Measurements from ENCODE around the gene ATP2B3.

The ATP2B3 gene

DNA sequence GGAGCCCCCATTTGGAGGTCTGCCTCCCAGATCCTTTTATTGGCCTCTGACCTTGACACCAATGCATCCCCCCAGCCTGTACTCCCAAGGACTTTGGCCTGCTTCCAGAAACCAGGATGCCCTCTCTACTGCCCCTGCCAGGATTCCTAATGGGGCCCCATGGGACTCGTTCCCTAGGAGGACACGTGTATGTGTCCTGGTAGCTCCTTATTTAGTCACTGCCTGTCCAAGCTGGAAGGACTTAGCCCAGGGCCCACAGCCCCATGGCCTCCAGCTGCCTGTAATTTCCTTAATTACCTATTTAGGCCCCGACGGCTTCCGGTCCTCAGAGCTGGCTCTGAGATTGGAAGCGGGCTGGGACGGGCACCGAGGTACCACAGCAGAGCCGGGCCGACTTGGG, 9.4 kb downstream of the ATP2B3 start:
- DNase-seq = no peak
- Histone ChIP-seq H3K27me3 (replicated peaks in 2 of 5; ENCODE audit: control insufficient read depth in 4 of 5, insufficient read depth in 5 of 5, low read length in 4 of 5) (peaks cover 0 to 70% (median 0%) of the 10 kb centered on the region in 5 experiments), H3K9me3 (ENCODE audit: control extremely low read depth in 1 of 5, control insufficient read depth in 4 of 5, insufficient read depth in 2 of 5, low read depth in 1 of 5, low read length in 4 of 5) (no peaks in the 10 kb centered on the region), H3K4me3 (ENCODE audit: control insufficient read depth in 1 of 7, extremely low read depth in 1 of 7, insufficient read depth in 4 of 7, low read depth in 2 of 7, low read length in 6 of 7) (no peak overlapping the region), H3K36me3 (ENCODE audit: control insufficient read depth in 4 of 4, insufficient read depth in 4 of 4, low read length in 3 of 4) (no peaks in the 10 kb centered on the region), H3K27ac (ENCODE audit: insufficient read depth in 1 of 2, low read depth in 1 of 2, low read length in 2 of 2, poor library complexity in 1 of 2, severe bottlenecking in 2 of 2) (no peak overlapping the region), H3K4me1 (ENCODE audit: control extremely low read depth in 1 of 4, control insufficient read depth in 4 of 4, insufficient read depth in 4 of 4, low read length in 3 of 4) (no peaks in the 10 kb centered on the region)
- CTCF ChIA-PET = interaction anchor here (1.4 to 2.4 kb wide), 3 partner anchors 13 to 142 kb away, joined by 4 to 5 read pairs (median 5); no protein-coding TSS in a partner anchor
- WGBS (ENCODE audit: insufficient coverage) = 81% methylated on average over 8 of the region's 10 CpGs
- POLR2A ChIA-PET = no interaction called here

DNA sequence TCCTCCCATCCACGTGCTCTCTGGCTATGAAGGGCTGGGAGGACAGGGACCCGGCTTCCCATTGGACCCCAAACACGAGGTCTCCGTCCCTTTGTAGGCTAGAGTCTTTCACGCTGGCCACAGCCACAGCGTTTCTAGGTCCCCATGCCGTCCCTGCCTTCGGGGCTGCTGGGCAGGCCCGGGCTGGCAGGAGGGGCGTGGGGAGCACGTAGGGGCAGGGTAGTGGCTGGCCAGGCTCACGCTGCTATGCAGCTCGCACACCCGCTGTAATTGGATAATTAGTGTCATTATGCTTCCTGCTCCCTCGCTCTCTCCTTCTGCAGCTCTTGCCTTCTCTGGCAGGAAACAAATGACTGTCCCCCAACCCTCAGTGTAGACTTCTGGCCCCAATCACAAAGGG, 9.8 kb downstream of the ATP2B3 start:
- Histone ChIP-seq H3K36me3 (ENCODE audit: control insufficient read depth in 4 of 4, insufficient read depth in 4 of 4, low read length in 3 of 4) (no peaks in the 10 kb centered on the region), H3K4me3 (ENCODE audit: control insufficient read depth in 1 of 7, extremely low read depth in 1 of 7, insufficient read depth in 4 of 7, low read depth in 2 of 7, low read length in 6 of 7) (no peak overlapping the region), H3K27me3 (replicated peaks in 2 of 5; ENCODE audit: control insufficient read depth in 4 of 5, insufficient read depth in 5 of 5, low read length in 4 of 5) (peaks cover 0 to 67% (median 0%) of the 10 kb centered on the region in 5 experiments), H3K9me3 (ENCODE audit: control extremely low read depth in 1 of 5, control insufficient read depth in 4 of 5, insufficient read depth in 2 of 5, low read depth in 1 of 5, low read length in 4 of 5) (no peaks in the 10 kb centered on the region), H3K4me1 (ENCODE audit: control extremely low read depth in 1 of 4, control insufficient read depth in 4 of 4, insufficient read depth in 4 of 4, low read length in 3 of 4) (no peaks in the 10 kb centered on the region), H3K27ac (ENCODE audit: insufficient read depth in 1 of 2, low read depth in 1 of 2, low read length in 2 of 2, poor library complexity in 1 of 2, severe bottlenecking in 2 of 2) (no peak overlapping the region)
- CTCF ChIA-PET = interaction anchor here (0.7 to 2.4 kb wide), 3 partner anchors 18 to 142 kb away, joined by 3 to 5 read pairs (median 5); no protein-coding TSS in a partner anchor
- DNase-seq = no peak
- WGBS (ENCODE audit: insufficient coverage) = 80% methylated on average over 15 of the region's 15 CpGs
- POLR2A ChIA-PET = no interaction called here

DNA sequence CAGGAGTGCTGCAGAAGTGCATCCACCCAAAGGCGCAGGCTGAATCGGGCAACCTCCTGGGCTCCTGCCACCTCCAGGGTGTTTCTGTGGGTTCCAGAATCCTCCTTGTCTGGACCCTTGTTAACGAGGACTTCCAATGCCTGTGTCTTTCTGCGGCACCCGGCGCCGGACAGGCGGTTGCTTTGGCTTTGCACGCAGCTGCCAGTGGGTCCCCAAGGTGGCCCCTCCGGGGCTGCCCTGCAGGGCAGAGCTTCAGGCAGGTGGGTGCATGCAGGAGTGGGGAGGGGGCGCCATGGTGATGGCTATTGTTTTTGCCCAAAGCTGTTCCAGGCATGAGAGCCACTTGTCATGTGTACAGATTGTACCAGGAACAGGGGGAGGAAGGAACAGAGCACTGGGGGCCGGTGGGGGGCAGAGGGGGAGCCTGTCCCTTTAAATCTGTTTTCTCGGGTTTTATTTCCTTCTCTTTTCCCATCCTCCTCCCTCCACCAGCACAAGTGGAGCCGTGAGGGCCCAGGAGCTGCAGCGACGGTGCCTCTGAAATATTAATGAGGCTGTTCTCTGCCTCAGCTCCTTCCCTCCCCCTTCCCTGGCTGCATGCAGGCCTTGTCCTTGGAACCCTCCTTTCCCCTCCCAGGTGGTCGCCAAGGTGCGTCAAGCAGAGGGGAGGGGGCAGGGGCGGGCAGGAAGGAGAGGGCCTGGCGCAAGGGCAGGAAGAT, 13.1 kb downstream of the ATP2B3 start:
- ChIA-PET POLR2A (no interaction called here), CTCF (interaction anchor here (0.7 kb wide), 1 partner anchor 109 kb away, joined by 3 read pairs; no protein-coding TSS in a partner anchor)
- no peak for DNase-seq
- Histone ChIP-seq H3K4me3 (ENCODE audit: control insufficient read depth in 1 of 7, extremely low read depth in 1 of 7, insufficient read depth in 4 of 7, low read depth in 2 of 7, low read length in 6 of 7) (no peak overlapping the region), H3K9me3 (ENCODE audit: control extremely low read depth in 1 of 5, control insufficient read depth in 4 of 5, insufficient read depth in 2 of 5, low read depth in 1 of 5, low read length in 4 of 5) (no peaks in the 10 kb centered on the region), H3K27ac (ENCODE audit: insufficient read depth in 1 of 2, low read depth in 1 of 2, low read length in 2 of 2, poor library complexity in 1 of 2, severe bottlenecking in 2 of 2) (no peak overlapping the region), H3K36me3 (ENCODE audit: control insufficient read depth in 4 of 4, insufficient read depth in 4 of 4, low read length in 3 of 4) (no peaks in the 10 kb centered on the region), H3K27me3 (replicated peaks in 2 of 5; ENCODE audit: control insufficient read depth in 4 of 5, insufficient read depth in 5 of 5, low read length in 4 of 5) (peaks cover 0 to 56% (median 0%) of the 10 kb centered on the region in 5 experiments), H3K4me1 (ENCODE audit: control extremely low read depth in 1 of 4, control insufficient read depth in 4 of 4, insufficient read depth in 4 of 4, low read length in 3 of 4) (no peaks in the 10 kb centered on the region)
- WGBS (ENCODE audit: insufficient coverage) = 89% methylated on average over 10 of the region's 20 CpGs

DNA sequence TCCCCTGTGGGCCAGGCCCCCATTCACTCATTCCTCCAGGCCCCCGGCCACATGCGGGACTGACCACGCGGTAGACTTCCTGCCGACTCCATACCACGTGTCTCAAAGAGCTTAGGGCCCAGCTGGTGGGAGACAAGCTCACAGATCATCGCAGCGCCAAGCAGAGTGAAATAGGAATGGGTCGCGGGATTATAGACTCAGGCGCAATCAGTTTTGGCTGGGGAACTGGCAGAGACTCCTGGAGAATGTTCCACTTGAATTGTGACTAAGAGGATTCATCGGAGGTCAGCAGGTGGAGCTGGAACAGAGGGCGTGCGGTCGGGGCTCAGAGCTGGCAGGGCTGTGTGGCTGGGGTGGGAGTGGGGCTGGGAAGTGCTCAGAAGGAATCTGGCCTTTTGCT, 15.6 kb downstream of the ATP2B3 start:
- CTCF ChIA-PET = no interaction called here
- Histone ChIP-seq H3K27ac (ENCODE audit: insufficient read depth in 1 of 2, low read depth in 1 of 2, low read length in 2 of 2, poor library complexity in 1 of 2, severe bottlenecking in 2 of 2) (no peak overlapping the region), H3K27me3 (replicated peaks in 2 of 5; ENCODE audit: control insufficient read depth in 4 of 5, insufficient read depth in 5 of 5, low read length in 4 of 5) (peaks cover 0 to 39% (median 0%) of the 10 kb centered on the region in 5 experiments), H3K36me3 (ENCODE audit: control insufficient read depth in 4 of 4, insufficient read depth in 4 of 4, low read length in 3 of 4) (no peaks in the 10 kb centered on the region), H3K9me3 (ENCODE audit: control extremely low read depth in 1 of 5, control insufficient read depth in 4 of 5, insufficient read depth in 2 of 5, low read depth in 1 of 5, low read length in 4 of 5) (no peaks in the 10 kb centered on the region), H3K4me3 (ENCODE audit: control insufficient read depth in 1 of 7, extremely low read depth in 1 of 7, insufficient read depth in 4 of 7, low read depth in 2 of 7, low read length in 6 of 7) (no peak overlapping the region), H3K4me1 (ENCODE audit: control extremely low read depth in 1 of 4, control insufficient read depth in 4 of 4, insufficient read depth in 4 of 4, low read length in 3 of 4) (no peaks in the 10 kb centered on the region)
- WGBS (ENCODE audit: insufficient coverage) = 87% methylated on average over 14 of the region's 15 CpGs
- POLR2A ChIA-PET = interaction anchor here (0.5 kb wide), 1 partner anchor 53 kb away, joined by 4 read pairs; no protein-coding TSS in a partner anchor
- no peak for DNase-seq

DNA sequence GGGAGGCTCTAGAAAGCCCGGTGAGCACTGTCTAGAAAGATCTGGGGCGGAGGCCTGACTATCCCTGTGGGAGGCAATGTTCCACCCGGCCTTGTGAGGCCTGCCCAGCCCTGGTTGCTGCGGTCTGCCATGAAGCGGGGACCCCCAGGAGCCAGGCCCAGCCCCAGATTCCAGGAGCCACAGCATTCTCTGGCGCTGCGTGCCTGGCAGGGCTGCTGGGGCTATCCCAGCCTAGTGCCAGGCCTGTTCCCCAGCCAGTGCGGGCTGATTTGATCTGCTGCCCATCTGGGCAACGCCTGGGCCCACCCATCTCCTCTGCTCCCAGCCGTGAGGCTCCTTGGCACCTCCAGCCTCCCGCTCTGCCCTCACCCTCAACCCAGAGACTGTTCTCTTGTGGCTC, 19.6 kb downstream of the ATP2B3 start:
- H3K9me3 ChIP-seq (ENCODE audit: control extremely low read depth in 1 of 5, control insufficient read depth in 4 of 5, insufficient read depth in 2 of 5, low read depth in 1 of 5, low read length in 4 of 5) = no peaks in the 10 kb centered on the region
- WGBS (ENCODE audit: insufficient coverage) = 89% methylated on average over 10 of the region's 11 CpGs
- no peak for DNase-seq
- ChIA-PET CTCF (interaction anchor here (1.1 to 5.7 kb wide), 3 partner anchors 8 to 130 kb away, joined by 3 to 59 read pairs (median 28); no protein-coding TSS in a partner anchor), POLR2A (no interaction called here)
- no peaks in the 10 kb centered on the region for H3K4me1 ChIP-seq (ENCODE audit: control extremely low read depth in 1 of 4, control insufficient read depth in 4 of 4, insufficient read depth in 4 of 4, low read length in 3 of 4)
- no peaks in the 10 kb centered on the region for H3K36me3 ChIP-seq (ENCODE audit: control insufficient read depth in 4 of 4, insufficient read depth in 4 of 4, low read length in 3 of 4)
- H3K27me3 ChIP-seq (replicated peaks in 2 of 5; ENCODE audit: control insufficient read depth in 4 of 5, insufficient read depth in 5 of 5, low read length in 4 of 5) = peaks cover 0 to 42% (median 0%) of the 10 kb centered on the region in 5 experiments
- H3K27ac ChIP-seq (ENCODE audit: insufficient read depth in 1 of 2, low read depth in 1 of 2, low read length in 2 of 2, poor library complexity in 1 of 2, severe bottlenecking in 2 of 2) = no peak overlapping the region
- H3K4me3 ChIP-seq (ENCODE audit: control insufficient read depth in 1 of 7, extremely low read depth in 1 of 7, insufficient read depth in 4 of 7, low read depth in 2 of 7, low read length in 6 of 7) = no peak overlapping the region

DNA sequence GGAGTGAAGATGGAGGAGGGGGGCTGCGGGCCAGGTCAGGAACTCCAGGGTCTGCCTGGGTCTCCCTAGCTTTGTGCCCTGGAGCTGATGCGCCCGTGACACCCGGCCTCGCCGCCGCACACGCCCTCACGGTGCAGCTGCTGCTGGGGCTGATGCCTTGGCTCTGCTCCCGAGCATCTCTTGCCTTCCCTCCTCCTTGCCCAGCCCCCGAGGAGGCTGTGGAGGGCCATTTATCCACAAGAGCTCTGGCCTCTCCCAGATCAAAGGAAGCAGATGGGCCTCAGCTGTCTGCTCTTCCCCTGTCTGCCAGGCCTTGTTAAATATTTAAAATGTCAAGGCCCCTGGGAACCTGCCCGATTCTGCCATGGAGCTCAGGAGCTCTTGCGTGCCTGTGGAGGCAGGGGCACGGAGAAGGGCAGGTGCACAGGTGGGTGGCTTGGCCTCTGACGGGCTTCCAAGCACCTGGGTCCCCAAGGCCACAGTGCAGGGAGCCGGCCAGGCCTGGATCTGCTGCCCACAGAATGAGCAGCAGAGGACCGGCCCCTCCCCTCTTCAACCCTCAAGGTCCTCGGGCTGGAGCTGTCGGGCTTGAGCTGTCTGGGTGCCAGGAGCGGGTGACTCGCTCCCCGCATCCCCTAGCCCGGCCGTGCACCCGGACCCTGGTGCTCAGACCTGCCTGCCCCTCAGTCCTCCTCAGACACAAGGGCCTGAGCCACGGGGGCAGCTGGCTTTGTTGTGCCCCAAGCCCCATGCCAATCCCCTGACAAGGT, 20.3 kb downstream of the ATP2B3 start:
- H3K27ac ChIP-seq (ENCODE audit: insufficient read depth in 1 of 2, low read depth in 1 of 2, low read length in 2 of 2, poor library complexity in 1 of 2, severe bottlenecking in 2 of 2) = no peak overlapping the region
- H3K9me3 ChIP-seq (ENCODE audit: control extremely low read depth in 1 of 5, control insufficient read depth in 4 of 5, insufficient read depth in 2 of 5, low read depth in 1 of 5, low read length in 4 of 5) = no peaks in the 10 kb centered on the region
- DNase-seq = no peak
- H3K36me3 ChIP-seq (ENCODE audit: control insufficient read depth in 4 of 4, insufficient read depth in 4 of 4, low read length in 3 of 4) = no peaks in the 10 kb centered on the region
- H3K4me3 ChIP-seq (ENCODE audit: control insufficient read depth in 1 of 7, extremely low read depth in 1 of 7, insufficient read depth in 4 of 7, low read depth in 2 of 7, low read length in 6 of 7) = no peak overlapping the region
- H3K4me1 ChIP-seq (ENCODE audit: control extremely low read depth in 1 of 4, control insufficient read depth in 4 of 4, insufficient read depth in 4 of 4, low read length in 3 of 4) = no peaks in the 10 kb centered on the region
- ChIA-PET CTCF (interaction anchor here (0.7 to 5.7 kb wide), 5 partner anchors 9 to 170 kb away, joined by 3 to 59 read pairs (median 8); no protein-coding TSS in a partner anchor), POLR2A (no interaction called here)
- WGBS (ENCODE audit: insufficient coverage) = 84% methylated on average over 23 of the region's 26 CpGs
- H3K27me3 ChIP-seq (replicated peaks in 2 of 5; ENCODE audit: control insufficient read depth in 4 of 5, insufficient read depth in 5 of 5, low read length in 4 of 5) = peaks cover 0 to 39% (median 0%) of the 10 kb centered on the region in 5 experiments

DNA sequence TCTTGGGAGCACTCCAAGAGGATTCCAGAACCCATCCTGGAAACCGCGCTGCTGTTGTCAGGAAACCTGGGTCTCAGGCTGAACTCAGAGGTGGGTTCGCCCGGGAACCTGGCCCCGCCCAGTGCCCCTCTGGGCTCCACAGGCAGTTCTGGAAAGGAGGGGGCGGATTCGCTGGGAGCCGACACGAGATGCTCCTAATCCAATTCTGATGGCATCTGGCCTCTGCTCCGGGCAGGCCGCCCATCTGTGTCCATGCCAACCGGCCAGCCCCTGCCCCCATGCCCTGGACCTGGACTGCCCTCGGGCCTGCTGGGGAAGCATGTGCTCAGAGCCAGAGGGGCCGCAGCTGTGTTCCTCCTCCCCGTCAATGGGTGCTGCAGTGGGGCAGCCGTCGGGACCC, 21.0 kb downstream of the ATP2B3 start:
- POLR2A ChIA-PET = no interaction called here
- CTCF ChIA-PET = interaction anchor here (1.0 to 5.7 kb wide), 8 partner anchors 11 to 597 kb away, joined by 3 to 59 read pairs (median 9); partner anchors contain the start of genes DUSP9 and PNCK
- Histone ChIP-seq H3K27ac (ENCODE audit: insufficient read depth in 1 of 2, low read depth in 1 of 2, low read length in 2 of 2, poor library complexity in 1 of 2, severe bottlenecking in 2 of 2) (no peak overlapping the region), H3K4me3 (ENCODE audit: control insufficient read depth in 1 of 7, extremely low read depth in 1 of 7, insufficient read depth in 4 of 7, low read depth in 2 of 7, low read length in 6 of 7) (no peak overlapping the region), H3K27me3 (replicated peaks in 2 of 5; ENCODE audit: control insufficient read depth in 4 of 5, insufficient read depth in 5 of 5, low read length in 4 of 5) (peaks cover 0 to 31% (median 0%) of the 10 kb centered on the region in 5 experiments), H3K9me3 (ENCODE audit: control extremely low read depth in 1 of 5, control insufficient read depth in 4 of 5, insufficient read depth in 2 of 5, low read depth in 1 of 5, low read length in 4 of 5) (no peaks in the 10 kb centered on the region), H3K4me1 (ENCODE audit: control extremely low read depth in 1 of 4, control insufficient read depth in 4 of 4, insufficient read depth in 4 of 4, low read length in 3 of 4) (no peaks in the 10 kb centered on the region), H3K36me3 (ENCODE audit: control insufficient read depth in 4 of 4, insufficient read depth in 4 of 4, low read length in 3 of 4) (no peaks in the 10 kb centered on the region)
- no peak for DNase-seq
- 92% methylated on average over 17 of the region's 17 CpGs for WGBS (ENCODE audit: insufficient coverage)
